Measurements from ENCODE around the gene AP3B2.

AP3B2 gene

DNA sequence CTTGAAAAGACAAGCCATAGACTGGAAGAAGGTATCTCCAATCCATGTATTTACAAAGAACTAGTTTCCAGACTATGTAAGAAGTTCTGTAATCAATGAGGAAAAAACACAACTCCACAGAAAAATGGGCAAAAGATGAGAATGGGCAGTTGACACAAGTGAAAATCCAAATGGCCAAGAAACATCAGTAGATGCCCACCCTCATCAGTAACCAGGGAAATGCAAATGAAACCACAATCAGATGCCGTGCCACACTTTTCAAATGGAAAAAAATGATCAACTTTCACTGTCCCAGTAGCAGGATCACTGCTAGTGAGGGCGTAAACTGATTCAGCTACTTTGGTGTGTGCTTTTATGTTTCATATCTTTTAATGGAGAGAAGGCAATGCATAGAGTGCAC lies 58.0 kb downstream of the AP3B2 start:
- no peak overlapping the region for H3K27ac ChIP-seq
- TF ChIP-seq CTCF (IDR thresholded peaks at IDR 0.05): no peak
- DNase-seq (ENCODE audit: low spot score): no peak
- H3K4me3 ChIP-seq: no peak overlapping the region

- no peak for DNase-seq (ENCODE audit: low spot score)
- Histone ChIP-seq H3K27ac (no peak overlapping the region), H3K4me3 (no peak overlapping the region)
- TF ChIP-seq CTCF (IDR thresholded peaks at IDR 0.05): no peak
Measured at GRCh38 chr15:82650046-82650670, 59.5 kb downstream of the AP3B2 start.

DNA sequence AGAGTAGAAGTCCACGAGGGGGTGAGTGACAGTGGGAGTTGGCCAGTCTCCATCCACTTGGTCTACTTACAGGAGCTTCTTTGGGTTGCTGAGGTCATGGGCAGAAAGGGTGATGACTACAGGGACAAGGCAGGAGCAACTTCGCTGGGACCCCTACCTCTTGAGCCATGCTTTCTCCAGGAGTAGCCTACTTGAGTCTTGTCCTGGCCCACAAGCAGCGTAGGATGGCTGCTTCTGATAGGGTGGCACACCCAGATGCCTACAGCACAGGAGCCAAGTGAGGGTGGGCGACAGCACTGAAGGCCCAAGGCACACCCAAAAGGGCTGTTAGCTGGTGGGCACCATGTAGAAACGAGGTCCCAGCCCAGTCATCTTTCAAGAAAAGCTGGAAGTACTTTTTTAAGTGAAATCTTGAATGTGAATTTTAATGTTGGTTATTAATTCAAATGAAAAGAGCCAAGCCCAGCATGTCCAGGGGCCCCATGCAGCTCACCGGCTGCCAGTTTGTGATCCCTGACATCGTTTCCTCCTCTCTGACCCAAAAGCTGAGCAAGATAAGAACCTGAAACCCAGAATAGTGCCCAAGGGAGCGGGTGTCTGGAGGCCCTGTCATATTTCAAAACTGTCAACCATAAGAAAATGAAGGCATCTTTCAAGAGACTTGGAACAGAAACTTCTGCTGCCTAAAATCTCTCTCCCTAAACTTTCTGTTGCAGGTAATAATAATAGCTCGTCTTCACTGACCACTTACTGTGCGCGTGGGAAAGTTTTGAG lies 60.3 kb downstream of the AP3B2 start:
- TF ChIP-seq CTCF (IDR thresholded peaks at IDR 0.05): no peak

DNA sequence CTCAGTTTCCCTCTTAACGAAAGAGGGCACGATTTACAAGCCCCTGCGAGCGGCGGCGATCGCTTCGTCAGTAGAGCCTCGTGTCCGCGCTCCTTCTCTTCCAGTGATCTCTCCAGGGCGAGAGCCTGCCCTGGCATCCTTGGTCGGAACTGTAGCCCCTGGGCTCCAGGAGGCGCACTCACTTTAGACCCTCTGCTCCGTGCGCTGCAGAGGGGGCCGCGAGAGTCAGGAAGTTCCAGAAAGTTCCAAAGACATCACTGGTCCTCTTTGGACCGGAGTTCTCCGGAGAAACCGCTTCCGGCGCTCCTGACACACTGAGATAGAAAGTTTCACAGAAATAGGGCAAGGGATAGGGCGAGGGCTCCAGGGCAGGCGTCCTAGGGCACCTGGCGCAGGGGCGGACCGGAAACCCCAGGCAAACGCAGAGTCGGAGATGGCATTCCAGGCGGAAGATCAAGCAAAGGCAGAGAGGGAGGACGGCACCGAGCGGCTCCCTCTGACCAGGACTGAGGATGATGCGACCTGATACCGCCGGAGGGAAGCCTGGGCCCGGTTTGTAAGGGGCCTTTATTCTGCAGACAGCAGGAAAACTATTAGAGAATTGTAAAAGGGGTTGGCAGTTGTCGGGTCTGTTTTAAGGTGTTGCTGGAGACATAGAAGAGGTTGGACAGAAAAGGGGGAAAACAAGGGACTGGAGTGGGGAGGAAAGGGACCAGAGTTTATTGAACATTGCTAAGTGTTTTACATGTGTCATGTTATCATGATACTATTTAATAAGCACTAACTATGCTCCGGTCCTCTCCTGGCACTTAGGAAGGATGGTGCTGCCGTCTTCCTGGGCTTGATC lies 61.2 kb downstream of the AP3B2 start:
- no peak for DNase-seq (ENCODE audit: low spot score)
- H3K27ac ChIP-seq: peak overlapping the region in 1 of 2 donors; percentile 52
- H3K4me3 ChIP-seq: peak overlapping the region; percentile 82
- no peak for TF ChIP-seq CTCF (IDR thresholded peaks at IDR 0.05)

More for the DNA sequence above, 60.3 kb downstream of the AP3B2 start:
- H3K4me3 ChIP-seq: no peak overlapping the region
- no peak overlapping the region for H3K27ac ChIP-seq
- DNase-seq (ENCODE audit: low spot score): no peak

- no peak for DNase-seq (ENCODE audit: low spot score)
- Histone ChIP-seq H3K27ac (peak overlapping the region in 1 of 2 donors; percentile 52), H3K4me3 (peak overlapping the region; percentile 82)
- TF ChIP-seq CTCF (IDR thresholded peaks at IDR 0.05): no peak
Measured at GRCh38 chr15:82647835-82648256, 61.8 kb downstream of the AP3B2 start.

DNA sequence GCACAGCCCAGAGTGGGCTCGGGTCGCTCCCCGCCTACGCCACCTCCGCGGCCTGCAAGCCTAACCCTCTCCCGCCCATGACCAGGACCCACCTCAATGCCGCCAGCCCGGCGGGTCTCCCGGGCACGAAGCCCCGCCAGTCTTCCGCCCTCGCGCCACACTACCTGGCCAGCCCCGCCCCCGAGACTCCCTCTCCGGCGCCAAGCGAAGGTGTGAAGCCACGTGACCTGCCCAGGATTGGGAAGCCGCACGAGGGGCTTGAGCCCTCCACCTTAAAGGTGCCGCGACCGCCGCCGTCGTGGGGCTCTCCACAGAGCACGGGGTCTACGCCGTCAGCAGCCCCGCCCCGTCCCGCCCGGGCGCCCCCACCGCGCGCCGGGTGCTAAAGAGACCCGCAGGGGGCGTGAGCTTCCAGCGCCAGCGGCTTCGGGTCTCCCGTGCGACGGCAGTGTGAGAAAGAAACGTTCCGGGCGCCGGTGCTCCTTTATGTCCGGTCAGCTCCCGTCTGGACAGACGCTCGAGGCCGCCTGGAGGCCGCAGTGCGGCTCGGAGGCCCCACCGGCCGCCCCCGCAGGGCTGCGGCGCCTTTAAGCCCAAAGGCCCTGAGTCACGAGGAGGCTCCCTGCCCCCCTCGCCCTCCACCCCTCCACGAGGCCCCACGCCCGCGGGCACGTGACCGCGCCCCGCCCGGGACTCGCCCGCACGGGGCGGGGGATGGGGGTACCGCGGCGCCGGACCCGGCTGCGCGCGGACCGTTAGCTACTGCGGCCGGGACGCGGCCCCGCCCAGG lies 62.4 kb downstream of the AP3B2 start, which contains the start of gene CPEB1:
Gene CPEB1, minus strand, starts transcription at position 319 of the 790 bp plus-strand sequence. CDS start 18,904 bp downstream, outside the sequence.
- no peak for DNase-seq (ENCODE audit: low spot score)
- peak within 1 kb of the TSS; percentile 82 for H3K4me3 ChIP-seq
- peak within 1 kb of the TSS in 1 of 2 donors; percentile 52 for H3K27ac ChIP-seq
- TF ChIP-seq CTCF (IDR thresholded peaks at IDR 0.05): no peak
